ENCODE data around the gene FXN.
"Not testable (repeated sequence)": the region's sequence is repeated elsewhere in the genome, so short reads cannot be mapped to it uniquely, and the experiment has no call there.

FXN gene

DNA sequence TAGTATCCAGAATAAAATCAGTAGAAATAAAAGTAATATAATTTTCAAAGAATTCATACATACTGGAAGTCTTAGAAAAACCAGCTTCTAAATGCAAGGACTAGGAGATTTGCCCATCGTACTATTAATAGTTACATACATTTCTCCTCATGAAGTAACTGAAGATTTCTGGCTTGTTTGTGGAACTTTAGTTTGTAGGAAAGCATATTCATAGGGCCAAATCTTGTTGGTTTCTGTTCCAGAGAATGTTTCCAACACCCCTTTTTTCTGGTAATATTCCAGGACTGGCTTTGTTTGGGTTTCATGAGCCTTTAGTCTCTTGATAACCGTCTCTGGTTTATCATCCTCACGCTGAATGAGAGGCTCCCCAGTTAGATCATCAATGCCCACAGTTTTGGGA is 72.2 kb downstream of the FXN start:
- DNase-seq: no peak

DNA sequence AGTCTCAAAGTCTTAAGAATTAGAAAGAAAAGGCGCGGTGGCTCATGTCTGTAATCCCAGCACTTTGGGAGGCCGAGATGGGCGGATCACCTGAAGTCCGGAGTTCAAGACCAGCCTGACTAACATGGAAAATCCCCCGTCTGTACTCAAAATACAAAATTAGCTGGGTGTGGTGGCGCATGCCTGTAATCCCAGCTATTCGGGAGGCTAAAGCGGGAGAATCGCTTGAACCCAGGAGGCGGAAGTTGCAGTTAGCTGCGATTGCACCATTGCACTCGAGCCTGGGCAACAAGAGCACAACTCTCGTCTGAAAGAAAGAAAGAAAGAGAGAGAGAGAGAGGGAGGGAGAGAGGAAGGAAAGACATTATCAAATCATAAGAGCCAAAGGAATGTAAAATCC is 73.2 kb downstream of the FXN start:
- not testable (repeated sequence) for DNase-seq

DNA sequence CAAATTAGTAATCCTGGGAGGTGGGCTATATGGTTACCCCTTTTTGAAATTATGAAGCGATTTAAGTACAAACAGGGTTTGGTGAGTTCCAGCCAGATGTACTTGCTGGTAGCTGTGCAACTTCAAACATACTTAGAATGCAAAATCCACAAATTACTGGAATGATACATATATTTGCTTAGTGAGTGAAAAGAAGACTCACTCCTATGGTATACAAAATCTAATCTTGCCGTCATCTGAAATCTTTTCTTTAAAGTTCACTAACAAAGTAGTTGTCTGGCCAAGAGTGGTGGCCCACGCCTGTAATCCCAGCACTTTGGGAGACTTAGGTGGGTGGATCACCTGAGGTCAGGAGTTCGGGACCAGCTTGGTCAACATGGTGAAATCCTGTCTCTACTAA is 73.6 kb downstream of the FXN start:
- no peak for DNase-seq

DNA sequence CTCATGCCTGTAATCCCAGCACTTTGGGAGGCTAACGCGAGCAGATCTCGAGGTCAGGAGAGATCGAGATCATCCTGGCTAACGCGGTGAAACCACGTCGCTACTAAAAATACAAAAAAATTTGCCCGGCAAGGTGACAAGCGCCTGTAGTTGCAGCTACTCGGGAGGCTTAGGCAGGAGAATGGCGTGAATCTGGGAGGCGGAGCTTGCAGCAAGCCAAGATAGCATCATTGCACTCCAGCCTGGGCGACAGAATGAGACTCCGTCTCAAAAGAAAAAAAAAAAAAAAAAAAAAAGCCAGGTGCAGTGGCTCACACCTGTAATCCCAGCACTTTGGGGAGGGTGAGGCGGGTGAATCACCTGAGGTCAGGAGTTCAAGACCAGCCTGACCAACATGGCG is 77.1 kb downstream of the FXN start:
- DNase-seq: not testable (repeated sequence)

DNA sequence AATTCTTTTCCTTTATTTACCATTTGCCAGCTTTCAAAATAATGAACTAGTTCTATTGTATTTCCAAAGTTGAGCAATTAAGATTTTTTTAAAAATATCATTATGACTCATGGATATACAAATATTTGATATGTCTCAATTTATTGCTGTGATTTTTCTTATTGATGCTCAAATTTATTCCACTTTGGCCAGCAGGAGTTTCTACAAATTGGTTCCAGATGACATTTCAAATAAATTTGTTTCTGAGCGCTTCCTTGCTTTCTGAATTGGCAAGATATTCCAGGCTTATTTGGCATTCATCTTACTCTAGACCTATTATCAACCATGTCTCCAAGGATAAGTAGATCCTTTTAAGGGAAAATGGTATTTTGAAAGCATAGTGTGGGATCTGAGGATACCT is 80.1 kb downstream of the FXN start:
- no peak for DNase-seq

DNA sequence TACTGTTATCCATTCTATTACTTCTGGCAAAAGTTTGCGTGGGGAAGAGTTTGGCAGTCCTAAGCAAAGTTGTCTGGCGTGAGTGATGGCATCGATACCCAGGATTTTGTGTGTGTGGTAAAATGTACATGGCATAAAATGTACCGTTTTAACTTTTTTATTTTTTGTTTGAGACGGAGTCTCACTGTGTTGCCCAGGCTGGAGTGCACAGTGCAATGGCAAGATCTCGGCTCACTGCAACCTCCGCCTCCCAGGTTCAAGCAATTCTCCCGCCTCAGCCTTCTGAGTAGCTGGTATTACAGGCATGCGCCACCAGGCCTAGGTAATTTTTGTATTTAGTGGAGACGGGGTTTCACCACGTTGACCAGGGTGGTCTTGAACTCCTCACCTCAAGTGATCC is 83.1 kb downstream of the FXN start:
- no peak for DNase-seq

DNA sequence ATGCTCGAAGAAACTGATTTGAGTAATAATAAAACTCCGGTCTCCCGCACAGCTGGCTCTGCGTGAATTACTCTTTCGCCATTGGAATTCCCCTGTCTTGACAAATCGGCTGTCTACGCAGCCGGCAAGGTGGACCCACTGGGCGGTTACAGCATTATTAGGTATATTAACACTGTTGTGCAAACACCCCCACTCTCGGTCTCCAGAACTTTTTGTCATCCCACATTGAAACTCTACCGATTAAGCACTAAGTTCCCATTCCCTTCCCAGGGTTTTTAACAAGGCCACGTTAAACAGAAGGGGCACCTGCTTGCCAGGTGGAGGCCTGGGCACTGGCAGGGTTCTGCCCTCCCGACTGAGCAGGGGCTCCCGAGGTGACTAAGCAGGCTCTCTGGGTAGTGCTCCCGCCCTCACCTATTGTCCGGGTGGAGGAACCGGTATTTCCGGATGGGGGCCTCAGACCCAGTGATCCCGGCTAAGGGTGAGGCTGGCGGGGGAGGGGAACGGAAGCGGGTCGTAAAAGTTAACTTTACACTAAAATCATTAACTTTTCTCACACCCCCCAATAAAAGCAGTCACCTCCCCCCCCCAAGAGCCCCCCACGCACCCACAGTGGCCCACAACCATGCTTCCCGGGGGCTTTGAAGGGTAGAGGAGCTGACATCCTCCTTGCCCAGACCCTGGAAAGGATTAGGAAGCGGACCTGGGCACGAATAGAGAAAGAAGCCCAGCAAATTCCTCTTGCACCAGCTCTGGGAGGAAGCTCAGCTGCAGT is 85.0 kb downstream of the FXN start:
- no peak for DNase-seq

DNA sequence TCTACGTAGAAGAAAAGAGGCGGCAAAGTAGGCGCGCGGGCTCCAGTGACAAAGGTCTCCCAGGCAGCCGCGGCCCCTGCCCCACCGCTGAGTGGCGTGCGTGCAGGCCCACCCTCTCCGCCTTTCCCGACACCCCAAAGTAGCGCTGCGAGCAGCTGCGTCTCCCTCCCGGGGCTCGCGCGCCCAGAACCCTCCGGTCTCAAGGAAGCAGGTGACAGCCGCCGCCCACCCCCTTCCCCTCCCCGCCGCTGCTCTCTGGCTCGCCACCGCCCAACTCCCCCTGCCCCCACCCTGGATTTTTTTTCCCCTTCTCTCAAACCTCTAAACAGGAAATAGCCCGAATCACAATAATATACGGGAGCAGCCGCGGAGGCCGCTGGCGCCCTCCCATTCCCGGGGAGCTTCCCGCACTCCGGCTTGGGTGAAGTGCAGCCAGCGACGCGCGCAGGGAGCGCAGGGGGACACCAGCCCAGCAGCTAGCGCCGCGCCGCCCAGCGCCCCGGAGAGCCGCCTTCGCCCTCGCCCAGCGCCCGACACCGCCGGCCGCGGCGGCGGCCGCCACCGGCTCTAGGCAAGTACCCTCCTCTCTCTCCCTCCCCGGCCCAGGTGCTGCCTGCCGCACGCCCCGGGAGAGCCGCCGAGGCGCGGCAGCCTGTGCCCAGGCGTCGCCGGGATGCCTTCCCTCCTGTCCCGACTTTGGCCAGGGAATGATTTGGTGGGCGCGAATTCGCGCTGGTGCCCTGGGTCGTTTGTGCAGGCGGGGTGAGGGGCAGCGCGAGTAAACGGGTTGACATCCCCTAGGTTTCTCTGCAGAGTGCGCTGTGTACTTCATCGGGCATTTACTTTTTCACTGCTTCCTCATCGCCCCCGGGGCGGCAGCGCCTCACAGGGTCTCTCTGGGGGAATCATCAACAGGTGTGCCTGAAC is 85.9 kb downstream of the FXN start:
- DNase-seq: no peak

DNA sequence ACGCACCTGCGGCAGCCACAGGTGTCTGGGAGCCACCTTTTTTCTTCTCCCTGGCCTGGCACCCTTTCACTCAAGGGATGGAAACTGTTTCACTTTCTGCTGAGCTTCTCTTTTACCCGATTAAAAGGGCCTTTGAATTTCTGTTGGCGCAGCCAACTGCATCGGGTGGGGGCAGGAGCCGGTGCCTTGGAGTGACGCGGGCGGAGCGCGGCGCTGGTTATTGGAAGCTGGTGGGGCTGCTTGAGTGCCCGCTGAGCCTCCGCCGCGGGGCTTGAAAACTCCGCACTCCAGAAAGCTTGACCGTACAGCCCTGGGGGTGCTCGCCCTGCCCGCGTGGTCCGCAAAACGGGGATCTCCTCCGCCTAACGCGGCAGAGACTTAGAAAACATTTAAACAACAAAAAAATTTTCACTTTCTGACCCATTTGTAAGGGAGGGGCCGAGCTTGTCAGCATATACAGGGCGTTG is 86.6 kb downstream of the FXN start:
- DNase-seq: no peak

DNA sequence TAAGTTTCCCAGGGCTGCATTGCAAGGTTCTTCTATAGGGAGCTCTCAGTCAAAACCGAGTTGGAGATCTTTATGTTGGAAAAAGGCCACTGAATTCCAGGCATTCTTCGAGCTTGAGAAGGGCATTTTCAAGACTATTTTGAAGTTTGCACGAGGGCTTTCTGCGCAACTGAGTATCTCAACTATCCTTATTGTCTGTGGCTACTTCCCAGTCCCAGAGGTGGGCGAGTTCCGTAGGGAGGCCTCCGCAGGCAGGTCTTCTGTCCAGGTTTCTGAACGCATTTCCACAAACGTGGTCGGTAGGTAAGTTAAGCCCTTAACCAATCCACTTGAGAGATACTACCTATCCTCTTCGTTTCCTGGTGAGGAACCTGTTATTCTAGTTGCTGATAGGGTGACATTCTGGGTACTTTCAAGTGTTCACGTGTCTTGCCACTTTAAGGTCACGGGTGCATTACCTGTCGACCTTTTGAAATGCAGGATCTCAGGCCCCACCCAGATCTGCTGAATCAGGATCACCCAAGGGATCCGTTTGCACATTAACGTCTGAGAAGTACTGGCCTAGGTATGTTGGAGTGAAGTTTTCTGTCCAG is 87.1 kb downstream of the FXN start:
- DNase-seq: no peak

DNA sequence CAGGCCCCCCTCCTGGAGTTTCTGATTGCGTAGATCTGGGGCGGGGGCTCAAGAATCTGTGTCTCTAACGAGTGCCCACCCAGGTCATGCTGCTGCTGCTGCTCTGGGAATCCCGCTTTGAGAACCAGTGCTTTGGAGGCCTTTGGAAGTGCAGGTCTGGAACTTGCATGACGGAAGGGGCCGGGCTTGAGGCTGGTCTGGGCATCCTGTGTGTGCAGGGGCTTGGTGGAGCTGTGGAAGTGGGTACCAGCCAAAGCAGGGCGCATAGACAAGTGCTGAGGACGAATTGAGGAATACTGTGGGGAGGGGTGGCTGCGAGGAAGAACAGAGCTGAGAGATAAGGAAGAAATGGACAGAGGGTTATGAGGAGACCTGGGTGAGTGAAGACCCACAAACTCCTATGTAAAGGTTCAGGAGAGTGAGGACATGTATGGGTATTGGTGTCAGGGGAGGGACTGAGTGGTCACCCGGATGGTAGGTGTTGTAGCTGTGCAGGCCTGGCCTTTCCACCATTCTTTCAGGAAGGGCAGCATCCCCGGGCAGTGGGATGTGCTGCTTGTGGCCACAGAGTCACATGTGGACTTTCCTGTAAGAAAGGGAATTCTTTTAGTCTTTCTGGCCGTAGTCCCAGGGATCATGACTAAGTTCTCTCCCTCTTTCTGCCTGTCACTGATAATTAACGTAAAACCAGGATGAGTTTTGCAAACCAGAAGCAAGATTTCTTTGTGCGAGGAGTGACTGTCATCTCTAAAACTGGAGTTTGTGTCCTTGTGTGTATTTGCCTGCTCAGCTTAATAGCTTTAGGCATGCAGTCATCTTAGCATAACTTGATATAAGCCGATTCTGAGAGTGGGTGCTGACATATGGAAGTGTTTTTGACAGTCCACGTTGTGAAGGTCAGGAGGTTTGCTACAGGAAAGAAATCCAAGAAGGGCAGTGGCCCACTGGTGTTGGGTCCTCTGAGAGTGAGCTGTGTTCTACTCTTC is 95.2 kb downstream of the FXN start:
- DNase-seq: no peak

DNA sequence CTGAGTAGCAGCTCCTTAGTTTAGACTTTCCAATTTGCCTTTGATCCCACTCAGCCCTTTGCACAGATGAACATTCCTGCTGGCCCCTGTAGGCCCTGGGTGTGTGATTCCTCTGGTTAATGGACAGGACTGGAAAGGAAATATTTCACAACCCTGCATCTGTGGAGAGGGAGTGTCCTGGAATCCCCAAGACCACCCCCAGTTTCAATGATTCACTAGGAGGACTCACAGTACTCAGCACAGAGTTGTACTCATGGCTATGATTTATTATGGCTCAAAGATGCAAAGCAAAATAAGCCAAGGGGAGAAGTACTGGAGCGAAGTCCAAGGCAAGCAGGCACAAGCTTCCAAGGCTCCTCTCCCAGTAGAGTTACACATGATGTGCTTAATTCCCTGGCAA is 96.1 kb downstream of the FXN start:
- DNase-seq: no peak

DNA sequence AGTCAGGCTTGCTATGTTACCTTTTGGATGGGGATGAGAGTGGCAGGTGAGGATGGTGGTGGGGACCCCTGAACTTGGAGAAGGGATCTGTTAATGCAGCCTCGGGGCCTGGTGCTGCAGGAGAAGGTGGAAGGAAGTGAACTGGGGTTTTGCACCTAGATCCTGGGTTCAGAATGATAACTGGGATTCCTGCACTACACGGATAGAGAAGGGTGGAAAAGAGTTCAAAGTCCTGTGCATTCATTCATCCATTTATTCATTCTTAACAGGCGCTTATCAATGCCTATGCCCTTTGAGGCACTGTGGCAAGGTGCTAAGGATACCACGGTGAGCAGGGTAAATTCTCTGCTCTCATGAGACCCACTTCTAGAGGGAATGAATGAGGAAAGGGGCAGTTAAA is 96.8 kb downstream of the FXN start:
- no peak for DNase-seq

DNA sequence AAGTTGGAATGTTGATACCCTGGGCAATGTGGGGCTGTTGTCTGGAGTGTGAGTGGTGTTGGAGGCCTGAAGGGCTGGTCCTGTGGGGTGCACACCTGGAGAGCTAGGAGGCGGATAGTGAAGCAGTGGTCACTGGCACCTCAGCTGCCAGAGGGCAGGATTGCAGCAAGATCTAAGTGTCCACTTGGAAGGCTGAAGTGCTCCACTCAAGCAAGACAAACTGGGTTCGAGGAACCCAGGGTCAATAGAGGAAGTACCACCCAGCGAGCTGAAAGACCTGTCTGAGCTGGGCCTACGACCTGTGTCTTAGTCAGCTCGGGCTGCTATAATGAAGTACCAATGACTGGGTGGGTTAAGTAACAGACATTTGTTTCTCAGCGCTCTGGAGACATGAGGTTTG is 98.9 kb downstream of the FXN start:
- DNase-seq: no peak

DNA sequence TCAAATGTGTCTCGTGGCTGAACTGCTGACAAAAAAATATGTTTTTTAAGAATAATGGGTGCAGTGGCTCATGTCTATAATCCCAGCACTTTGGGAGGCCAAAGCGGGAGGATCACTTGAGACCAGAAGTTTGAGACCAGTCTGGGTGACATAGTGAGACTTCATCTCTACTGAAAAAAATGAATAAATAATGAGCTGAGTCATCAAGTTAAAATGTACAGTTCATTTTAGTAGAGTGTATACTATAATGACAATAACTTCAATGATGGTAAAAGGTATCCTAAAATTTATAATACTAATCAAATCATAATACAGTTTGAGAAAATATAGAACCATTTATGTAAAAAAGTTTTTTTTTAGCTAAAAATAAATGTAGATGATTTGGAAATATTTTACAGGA is 100.6 kb downstream of the FXN start:
- no peak for DNase-seq

DNA sequence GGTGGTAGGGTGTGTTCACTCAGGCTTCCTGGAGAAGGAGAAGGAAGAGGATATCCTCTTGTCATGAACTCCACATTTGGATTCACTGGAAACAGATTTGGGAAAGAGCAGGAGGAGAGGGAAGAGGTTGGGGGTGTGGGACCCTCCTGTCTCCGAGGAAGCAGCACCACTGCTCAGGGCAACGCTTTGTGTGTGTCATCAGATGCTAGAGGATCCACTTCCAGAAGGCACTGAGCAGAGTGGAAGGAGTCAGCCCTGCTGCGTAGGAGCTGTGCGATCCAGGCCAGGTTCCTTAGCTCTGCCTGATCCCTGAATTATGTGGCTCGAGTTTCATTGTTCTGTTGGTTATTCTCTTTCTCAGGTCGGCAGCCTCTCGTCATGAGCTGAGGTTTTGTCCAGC is 101.2 kb downstream of the FXN start:
- no peak for DNase-seq

DNA sequence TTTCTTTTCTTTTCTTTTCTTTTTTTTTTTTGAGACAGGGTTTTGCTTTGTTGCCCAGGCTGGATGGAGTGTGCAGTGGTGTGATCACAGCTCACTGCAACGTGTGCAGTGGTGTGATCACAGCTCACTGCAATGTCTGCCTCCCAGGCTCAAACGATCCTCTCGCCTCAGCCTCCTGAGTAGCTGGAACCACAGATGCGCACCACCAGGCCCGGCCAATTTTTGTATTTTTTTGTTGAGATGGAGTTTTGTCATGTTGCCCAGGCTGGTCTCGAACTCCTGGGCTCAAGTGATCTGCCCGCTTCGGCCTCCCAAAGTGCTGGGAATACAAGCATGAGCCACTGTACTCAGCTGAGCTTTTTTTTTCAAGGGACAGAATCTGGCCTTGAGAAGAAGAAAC is 101.8 kb downstream of the FXN start:
- no peak for DNase-seq

DNA sequence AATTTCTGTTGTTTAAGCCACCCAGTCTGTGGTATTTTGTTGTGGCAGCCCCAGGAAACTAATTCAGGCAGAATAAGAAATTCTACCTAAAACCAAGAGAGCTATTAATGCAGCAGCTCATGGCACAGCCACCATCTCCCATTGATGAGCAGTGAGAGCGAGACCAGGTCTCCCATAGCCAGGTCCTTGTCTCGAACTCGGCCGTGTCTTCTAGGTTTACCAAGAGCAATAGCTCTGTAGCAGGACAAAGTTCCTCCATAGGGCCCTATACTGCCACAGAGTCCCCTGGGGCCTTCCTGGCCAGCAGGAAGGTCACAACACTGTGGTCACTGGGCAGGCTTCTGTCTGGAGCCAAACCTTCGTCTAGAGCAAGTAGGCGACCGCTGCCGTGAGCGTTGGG is 104.0 kb downstream of the FXN start:
- DNase-seq: no peak

DNA sequence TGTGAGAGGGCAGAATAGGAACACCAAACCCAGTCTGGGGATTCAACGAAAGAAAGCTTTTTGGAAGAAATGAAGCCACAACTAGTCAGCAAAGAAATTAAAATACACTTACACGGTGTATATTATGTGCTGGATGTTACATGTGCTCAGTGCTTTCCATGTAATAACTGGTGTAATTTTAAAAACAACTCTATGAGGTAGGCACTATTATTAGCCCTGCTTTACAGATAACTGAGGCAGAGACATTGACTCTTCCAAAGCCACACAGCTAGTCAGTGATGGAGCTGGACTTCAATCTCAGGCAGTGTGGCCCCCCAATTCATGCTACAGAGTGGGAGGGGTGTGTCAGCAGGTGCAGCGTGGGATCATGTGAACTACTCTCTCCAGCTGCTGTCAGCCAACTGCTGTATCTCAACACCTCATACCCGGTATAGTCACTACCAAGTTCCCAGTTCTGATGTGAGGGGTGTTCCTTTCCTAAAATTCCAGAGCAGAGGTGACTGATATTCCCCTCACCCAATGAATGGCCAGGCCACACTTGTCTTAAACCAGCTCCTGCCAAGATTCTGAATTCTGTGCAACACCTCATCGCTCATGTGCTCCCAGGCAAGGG is 104.7 kb downstream of the FXN start:
- no peak for DNase-seq

DNA sequence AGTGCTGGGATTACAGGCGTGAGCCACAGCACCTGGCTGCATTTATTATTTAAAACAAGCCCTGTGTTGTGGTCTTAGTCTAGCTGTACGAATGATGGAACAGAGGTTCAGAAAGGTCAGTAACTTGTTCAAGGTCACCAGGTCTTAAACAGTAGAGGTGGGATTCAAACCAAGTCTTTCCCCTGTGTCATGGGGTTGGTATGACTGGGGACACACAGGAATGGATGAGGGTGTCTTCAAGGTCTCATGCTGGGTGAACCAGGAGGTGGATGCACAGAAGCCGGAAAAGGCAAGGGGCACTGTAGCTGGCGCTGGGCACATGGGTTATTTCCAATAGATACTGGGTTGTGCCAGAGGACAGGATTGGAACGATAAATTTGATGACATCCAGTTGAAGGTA is 106.3 kb downstream of the FXN start:
- DNase-seq: no peak

DNA sequence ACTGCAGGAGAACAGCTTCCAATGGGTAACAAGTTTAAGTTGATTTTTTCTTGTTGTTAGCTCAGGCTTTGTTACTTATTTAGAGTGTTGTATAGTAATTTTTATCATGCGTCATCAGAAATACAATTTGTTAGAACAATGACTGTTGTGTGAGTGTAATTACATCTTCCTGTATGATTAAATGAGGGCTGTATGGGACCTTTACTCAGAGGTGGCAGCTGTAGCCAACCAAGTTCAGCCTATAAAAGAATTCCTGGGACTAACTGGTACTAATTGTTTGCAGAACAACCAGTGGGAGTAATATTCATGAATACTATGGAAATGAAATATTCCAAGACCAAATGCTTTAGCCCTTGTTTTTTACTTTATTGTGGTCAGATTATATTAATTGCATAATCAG is 107.7 kb downstream of the FXN start:
- no peak for DNase-seq

DNA sequence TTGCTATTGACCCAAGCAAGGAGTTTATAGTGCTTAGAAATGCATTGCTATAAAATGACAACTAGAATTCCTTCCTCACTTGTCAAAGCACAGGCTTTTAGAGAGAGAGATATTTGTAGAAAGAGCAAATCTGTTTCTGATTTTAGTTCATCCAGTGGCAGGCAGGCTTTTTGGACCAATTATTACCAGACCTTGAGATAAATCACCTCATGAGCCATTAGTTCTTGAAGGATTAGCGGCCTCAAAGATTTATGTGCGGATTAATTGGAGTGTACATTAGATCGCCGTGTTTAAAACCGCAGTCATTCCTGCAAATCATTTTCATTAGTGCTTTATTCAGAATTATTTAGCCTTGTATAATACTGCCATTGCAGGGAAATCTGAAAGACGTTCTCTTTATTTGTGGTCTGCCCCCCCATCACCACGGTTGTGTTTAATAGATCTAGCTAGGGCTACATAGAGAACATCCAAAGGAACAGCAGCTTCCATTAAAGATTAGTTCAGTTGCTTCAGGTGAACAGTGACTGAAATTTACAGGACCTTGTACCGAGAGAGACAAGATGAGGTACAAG is 109.7 kb downstream of the FXN start:
- no peak for DNase-seq
